ENCODE results near the gene PHYKPL. TPM values are rescaled to one million over a fixed set of nuclear protein-coding genes. Genes with fewer than 3 reads are reported as not detected.

PHYKPL gene
- total and polyA plus RNA-seq, 2 of the 4 experiments (the other 2 are of a cell fraction) = 10.0 to 24.5 TPM

- H3K4me3 ChIP-seq (ENCODE audit: insufficient read depth, low read depth, low read length) = no peak overlapping the region
- TF ChIP-seq POLR2A (IDR thresholded peaks at IDR 0.05; ENCODE audit: low read depth, low read length) (no peak), BHLHE40 (IDR thresholded peaks at IDR 0.05; ENCODE audit: low read depth, low read length) (no peak), RCOR1 (IDR thresholded peaks at IDR 0.05; ENCODE audit: insufficient replicate concordance, low read length) (no peak), MAZ (IDR thresholded peaks at IDR 0.05; ENCODE audit: borderline replicate concordance, low read depth, low read length) (no peak), SMC3 (IDR thresholded peaks at IDR 0.05; ENCODE audit: low read depth, low read length) (no peak), ELK1 (IDR thresholded peaks at IDR 0.05; ENCODE audit: borderline replicate concordance, low read depth, low read length) (no peak)
These were observed 25.3 kb downstream of the PHYKPL start for GRCh38 chr5:178207183-178207916.

More at GRCh38 chr5:178207183-178207916, 25.3 kb downstream of the PHYKPL start:
- in situ Hi-C loops (cut with MboI; ENCODE audit: low sequenced_read_pairs) = no loop called here
- dilution Hi-C loops (cut with HindIII; ENCODE audit: low sequenced_read_pairs, unreplicated experiment) = no loop called here
- intact Hi-C loops (cut with micrococcal nuclease) = no loop called here
- peak overlapping the region; percentile 49; the same call in 1 of the 2 replicates for H3K23ac ChIP-seq (ENCODE audit: low read depth, low read length)
- H2BK5ac ChIP-seq (ENCODE audit: low read depth, low read length, poor library complexity, severe bottlenecking) = no peak overlapping the region
- no peak overlapping the region for H3K14ac ChIP-seq (replicated peaks; ENCODE audit: low read depth, low read length)
- no peak overlapping the region for H2BK120ac ChIP-seq (ENCODE audit: low read depth, low read length)
- peaks cover 20% of the 10 kb centered on the region for H3K9me1 ChIP-seq (ENCODE audit: insufficient read depth, low read length)
- H3K4ac ChIP-seq (ENCODE audit: low read depth, low read length) = no peak overlapping the region
- no peaks in the 10 kb centered on the region for H3K27me3 ChIP-seq (ENCODE audit: control insufficient read depth, insufficient read depth, low read length)
- no peak overlapping the region for H4K8ac ChIP-seq (ENCODE audit: low read depth in 2 of 2, low read length in 2 of 2)
- DNase-seq = peak; percentile 67
- ATAC-seq (ENCODE audit: low read depth) = no peak
- H3K18ac ChIP-seq (ENCODE audit: low read depth, low read length) = no peak overlapping the region
- CTCF ChIA-PET = no interaction called here
- 100% methylated on average over 4 of the region's 5 CpGs; no CpG with 5 or more reads in 1 of the 2 experiments for WGBS, 2 experiments (ENCODE audit: extremely low coverage in 2 of 2, insufficient read length in 1 of 2)
- H4K20me1 ChIP-seq (ENCODE audit: insufficient read depth, low read length) = peaks cover 64% of the 10 kb centered on the region
- H3K79me1 ChIP-seq (ENCODE audit: low read depth in 1 of 2, low read length in 2 of 2) = peaks cover 24 to 66% of the 10 kb centered on the region in 2 experiments
- no peak overlapping the region for H3K27ac ChIP-seq (ENCODE audit: insufficient read depth, low read length)
- H2AK9ac ChIP-seq (replicated peaks; ENCODE audit: low read depth, low read length, poor library complexity) = no peak overlapping the region
- H2BK20ac ChIP-seq (ENCODE audit: low read depth, low read length) = no peak overlapping the region
- H3K4me2 ChIP-seq (ENCODE audit: low read depth, low read length) = no peak overlapping the region
- H3K4me1 ChIP-seq (ENCODE audit: control insufficient read depth, insufficient read depth, low read length) = peaks cover 7% of the 10 kb centered on the region
- no peak overlapping the region for H4K91ac ChIP-seq (ENCODE audit: insufficient read depth, low read depth, low read length)
- POLR2A ChIA-PET (ENCODE audit: unreplicated experiment) = no interaction called here
- H3K36me3 ChIP-seq (ENCODE audit: control insufficient read depth, insufficient read depth, low read length) = peaks cover 57% of the 10 kb centered on the region
- H2BK15ac ChIP-seq (ENCODE audit: low read depth, low read length) = no peak overlapping the region
- no peak overlapping the region for H3K56ac ChIP-seq (ENCODE audit: extremely low read depth, insufficient read depth, low read length)
- BruUV-seq (replicated peaks) = no TSS peak
- no peak overlapping the region for H3K9ac ChIP-seq (ENCODE audit: low read depth, low read length)
- no peak overlapping the region for H2AK5ac ChIP-seq (ENCODE audit: low read depth, low read length)
- H2AFZ ChIP-seq (replicated peaks; ENCODE audit: low read length, poor library complexity) = no peak overlapping the region
- H3K9me3 ChIP-seq (ENCODE audit: control insufficient read depth, insufficient read depth, low read length) = no peaks in the 10 kb centered on the region
- no peak overlapping the region for H4K5ac ChIP-seq (ENCODE audit: low read depth, low read length)

Measured in IMR-90 (cell line).